Activated CD8-positive, alpha-beta memory T cell treated with anti-CD3 and anti-CD28 coated beads, Interleukin-2, amount 50 U/mL, for 4 hours (primary cell): Measurements from ENCODE around the gene AKAP7.

Experiments
- DNase-seq: peaks from one replicate; pipeline ENCODE4 v3.0.0-alpha.2; 2020

The AKAP7 gene

GRCh38 chr6:131134220-131134979 is 867 bp upstream of the AKAP7 start:
- no peak for DNase-seq

GRCh38 chr6:131134980-131135243 is 355 bp upstream of the AKAP7 start:
- DNase-seq, result no peak

GRCh38 chr6:131136021-131136786 is 937 bp downstream of the AKAP7 start:
- no peak for DNase-seq

DNA sequence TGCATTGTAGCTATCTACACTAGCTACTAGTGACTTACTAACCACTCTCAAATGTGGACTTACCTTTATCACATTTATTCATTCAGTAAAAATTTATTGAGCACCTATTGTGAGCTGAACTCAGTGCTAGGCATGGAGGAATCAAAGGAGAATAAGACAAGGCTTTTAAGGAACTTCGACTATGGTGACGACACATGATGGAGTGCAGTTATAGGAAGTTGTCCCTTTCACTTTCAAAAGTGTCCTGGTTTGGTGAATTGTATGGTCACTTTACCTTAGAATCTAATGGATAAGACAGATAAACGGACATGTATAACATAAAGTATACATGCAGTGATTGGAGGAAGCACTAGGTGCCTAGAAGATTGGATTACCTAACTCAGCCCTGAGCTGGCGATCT is 4.3 kb downstream of the AKAP7 start:
- no peak for DNase-seq

DNA sequence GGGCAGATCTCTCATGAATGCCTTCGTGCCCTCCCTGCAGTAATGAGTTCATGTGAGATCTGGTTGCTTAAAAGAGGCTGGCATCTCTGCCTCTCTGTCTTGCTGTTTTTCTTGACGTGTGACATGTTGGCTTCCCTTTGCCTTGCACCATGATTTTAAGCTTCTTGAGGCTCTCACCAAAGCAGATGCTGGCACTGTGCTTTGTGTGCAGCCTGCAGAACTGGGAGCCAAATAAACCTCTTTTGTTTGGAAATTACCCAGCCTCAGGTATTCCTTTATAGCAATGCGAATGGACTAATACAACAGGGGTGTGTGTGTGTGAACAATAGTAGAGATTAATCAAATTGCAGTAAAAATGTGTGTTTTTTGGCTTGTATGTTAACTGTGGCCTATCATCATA is 8.1 kb downstream of the AKAP7 start:
- no peak for DNase-seq

GRCh38 chr6:131146865-131147264 is 11.6 kb downstream of the AKAP7 start:
- no peak for DNase-seq

GRCh38 chr6:131156411-131156810 is 21.1 kb downstream of the AKAP7 start:
- DNase-seq, result no peak

GRCh38 chr6:131159578-131159977 is 24.3 kb downstream of the AKAP7 start:
- DNase-seq, result no peak

DNA sequence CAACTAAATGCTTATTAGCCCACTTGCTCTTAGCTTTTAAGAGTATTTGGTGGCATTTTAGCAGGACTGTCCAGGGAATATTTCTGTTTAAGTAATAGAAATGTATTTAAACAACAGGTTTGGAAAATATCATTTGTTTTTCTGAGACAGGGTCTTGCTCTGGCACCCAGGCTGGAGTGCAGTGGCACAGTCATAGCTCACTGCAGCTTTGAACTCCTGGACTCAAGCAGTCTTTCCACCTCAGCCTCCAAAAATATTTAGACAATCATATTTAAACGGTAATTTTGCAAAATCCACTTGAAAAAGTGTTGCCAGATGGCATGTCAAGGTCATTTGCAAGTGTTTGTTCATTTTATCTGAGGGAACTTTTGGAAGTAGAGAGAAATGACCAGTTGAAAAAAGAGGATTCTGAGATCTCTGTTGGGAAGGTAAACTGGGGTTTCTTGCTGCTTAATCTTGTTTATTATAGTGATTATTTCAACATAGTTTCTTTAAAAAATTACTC is 25.0 kb downstream of the AKAP7 start:
- no peak for DNase-seq

DNA sequence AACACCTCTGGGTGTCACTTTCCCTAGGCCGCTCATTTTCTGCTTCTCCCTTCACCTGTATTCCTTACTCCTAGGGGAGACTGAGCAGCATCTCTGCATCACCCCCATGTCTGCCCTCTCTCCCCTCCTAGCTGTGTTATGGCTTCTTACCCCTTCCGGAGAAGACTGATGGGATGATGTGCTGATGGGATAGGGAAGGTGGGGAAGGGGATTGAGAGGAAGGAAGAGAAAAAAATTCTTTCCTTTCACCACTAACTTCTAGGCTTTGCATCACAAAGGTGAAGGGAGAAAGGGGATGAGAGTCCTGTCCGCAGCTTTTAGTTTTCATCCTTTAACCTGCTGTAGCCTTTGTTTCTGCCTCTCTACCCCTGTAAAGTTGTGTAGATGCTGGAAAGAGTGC is 26.7 kb downstream of the AKAP7 start:
- DNase-seq, result no peak

DNA sequence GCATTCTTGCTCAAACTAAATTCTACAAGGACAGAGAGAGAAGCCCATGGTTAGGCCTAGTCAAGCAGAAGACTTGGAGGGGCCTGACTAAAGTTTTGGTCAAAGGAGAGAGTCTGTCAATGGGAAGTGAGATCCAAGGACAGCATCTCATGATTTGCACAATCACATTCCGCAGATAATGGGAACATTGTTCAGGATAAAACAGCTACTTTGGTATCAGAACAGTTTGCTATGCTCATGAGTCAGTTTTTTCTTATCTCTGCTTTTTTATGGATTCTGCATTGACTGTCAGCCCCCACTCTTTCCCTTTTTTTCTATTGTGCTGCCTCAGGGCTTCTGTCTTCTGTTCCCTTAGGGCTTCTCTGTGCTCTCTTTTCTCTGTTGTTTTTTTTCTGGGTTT is 28.6 kb downstream of the AKAP7 start:
- no peak for DNase-seq

GRCh38 chr6:131164506-131164905 is 29.2 kb downstream of the AKAP7 start:
- no peak for DNase-seq

- no peak for DNase-seq
Measured at GRCh38 chr6:131167773-131168172, 32.5 kb downstream of the AKAP7 start.

- DNase-seq, result no peak
Measured at GRCh38 chr6:131169613-131170012, 34.3 kb downstream of the AKAP7 start.

DNA sequence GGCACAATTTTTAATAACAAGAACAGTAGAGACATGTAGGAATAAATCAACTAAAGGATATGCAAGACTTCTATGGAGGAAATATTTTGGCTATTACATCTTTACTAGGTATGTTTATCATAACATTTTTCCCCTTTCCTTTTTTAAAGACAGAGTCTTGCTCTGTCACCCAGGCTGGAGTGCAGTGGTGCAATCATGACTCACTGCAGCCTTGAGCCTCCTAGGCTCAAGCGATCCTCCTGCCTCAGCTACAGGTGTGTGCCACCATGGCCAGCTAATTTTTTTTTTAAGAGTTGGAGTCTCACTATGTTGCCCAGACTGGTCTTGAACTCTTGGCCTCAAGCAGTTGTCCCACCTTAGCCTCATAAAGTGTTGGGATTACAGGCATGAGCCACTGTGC is 37.0 kb downstream of the AKAP7 start:
- DNase-seq, result no peak

DNA sequence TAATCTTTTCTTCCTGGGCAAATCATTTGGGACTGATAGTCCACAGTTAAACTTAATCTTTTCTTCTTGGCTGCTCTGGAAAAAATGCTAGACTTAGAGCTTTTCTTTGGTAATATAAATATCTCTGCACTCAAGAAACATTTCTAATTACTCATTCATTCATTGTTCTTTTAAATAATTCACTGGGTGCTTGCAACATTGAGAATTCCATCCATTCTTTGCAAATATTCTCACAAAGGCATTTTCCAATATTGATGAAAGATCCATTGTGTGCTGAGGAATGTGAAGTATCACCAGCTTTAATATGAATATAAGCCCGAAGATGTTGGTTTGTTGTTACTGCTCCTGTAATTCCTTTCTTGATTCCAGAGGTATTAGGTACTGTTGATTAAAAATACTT is 38.4 kb downstream of the AKAP7 start:
- no peak for DNase-seq

GRCh38 chr6:131175564-131175963 is 40.3 kb downstream of the AKAP7 start:
- no peak for DNase-seq

GRCh38 chr6:131177996-131178395 is 42.7 kb downstream of the AKAP7 start:
- no peak for DNase-seq

DNA sequence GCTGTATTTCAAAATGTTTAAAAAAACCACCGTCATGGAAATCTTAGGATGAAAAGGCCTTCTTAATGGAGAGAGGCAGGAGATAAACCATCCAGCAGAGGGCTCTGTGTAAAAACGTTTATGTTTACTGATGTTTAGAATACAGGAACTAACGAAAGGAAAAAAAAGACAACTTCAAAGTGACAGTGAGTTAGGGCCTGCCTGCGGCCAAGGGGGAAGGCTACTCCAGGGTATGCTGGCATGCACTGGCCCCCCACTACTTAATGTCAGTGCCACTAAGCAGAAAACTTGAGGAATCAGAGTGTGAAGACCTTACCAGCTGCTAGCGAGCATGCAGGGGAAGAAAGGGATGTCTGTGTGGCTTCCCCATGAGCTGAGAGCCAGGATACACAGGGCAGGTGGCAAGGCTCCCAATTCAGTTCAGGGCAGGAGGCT is 47.7 kb downstream of the AKAP7 start:
- no peak for DNase-seq

GRCh38 chr6:131183427-131184095 is 48.3 kb downstream of the AKAP7 start:
- DNase-seq, result no peak

DNA sequence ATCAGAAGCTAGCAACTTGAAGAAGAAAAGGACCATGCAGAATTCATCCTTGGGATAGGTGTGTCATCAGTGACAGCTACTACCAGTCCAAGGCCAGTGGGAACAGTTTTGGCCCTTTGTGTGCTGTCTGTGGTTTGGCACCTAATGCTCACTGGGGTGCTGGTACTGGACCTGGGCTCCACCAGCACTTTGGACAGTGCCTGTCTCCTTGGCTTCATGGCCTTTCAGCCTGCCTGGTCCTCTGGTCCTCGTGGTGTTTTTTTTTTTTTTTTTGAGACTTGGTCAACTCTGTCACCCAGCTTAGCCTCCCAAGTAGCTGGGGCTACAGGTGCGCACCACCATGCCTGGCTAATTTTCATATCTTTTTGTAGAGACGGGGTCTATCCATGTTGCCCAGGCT is 56.3 kb downstream of the AKAP7 start:
- no peak for DNase-seq

DNA sequence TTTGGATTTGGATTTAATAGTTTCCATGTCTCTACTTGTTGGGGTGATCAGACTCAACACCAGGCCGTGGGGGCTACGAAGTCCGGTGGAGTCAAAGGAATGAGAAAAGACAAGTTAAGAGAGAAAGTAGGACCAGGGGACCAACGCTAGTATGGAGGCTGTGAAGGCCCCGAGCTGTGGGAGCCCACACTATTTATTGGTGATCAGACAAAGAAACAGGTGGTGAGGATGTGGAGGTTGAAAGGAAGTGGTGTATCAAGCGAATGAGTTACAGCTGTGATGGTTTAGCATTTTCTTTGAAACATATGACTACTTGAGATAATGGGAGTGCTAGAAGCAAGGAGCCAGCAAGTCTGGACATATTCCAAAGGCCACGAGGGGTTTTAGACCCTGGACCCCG is 62.4 kb downstream of the AKAP7 start:
- DNase-seq, result peak; percentile 17

DNA sequence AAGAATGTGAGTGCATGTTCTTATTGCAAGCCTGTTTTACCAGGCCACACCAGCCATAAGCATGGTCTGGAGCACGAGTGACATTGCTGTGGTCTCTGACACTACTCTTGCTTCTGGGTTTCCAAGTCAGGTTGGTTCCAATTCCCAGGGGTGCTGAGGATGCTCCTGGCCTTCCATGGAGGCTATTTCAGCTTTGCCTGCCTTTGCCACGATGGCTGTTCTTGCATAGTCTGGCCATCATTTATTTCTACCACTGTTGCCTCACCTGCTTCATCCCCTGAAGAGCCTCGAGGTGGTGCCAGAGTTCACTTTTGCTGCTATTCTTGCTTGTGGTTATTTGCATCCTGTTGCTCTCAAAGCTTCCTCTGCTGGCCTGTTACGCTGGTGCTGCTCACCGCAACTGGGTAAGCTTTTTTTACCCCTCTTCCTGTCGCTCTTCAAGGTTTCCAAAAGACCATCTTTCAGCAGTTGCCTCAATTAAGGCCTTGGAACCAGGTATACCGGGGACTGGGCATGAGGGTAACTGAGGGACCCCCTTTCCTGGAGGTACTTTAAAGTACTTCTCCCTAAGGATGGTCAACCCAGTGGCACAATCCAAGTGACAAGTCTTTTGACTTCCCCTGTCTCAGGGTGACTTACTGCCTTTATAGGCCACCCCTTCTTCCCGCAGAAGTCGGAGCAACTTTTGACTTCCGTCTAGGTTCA is 64.5 kb downstream of the AKAP7 start:
- DNase-seq, result peak; percentile 64
